Measurements from ENCODE around the gene RIC3.
A peak's percentile ranks its signal among the peaks of the same experiment; 100 is the strongest.
"Not testable (repeated sequence)": the region's sequence is repeated elsewhere in the genome, so short reads cannot be mapped to it uniquely, and the experiment has no call there.

RIC3 gene

DNA sequence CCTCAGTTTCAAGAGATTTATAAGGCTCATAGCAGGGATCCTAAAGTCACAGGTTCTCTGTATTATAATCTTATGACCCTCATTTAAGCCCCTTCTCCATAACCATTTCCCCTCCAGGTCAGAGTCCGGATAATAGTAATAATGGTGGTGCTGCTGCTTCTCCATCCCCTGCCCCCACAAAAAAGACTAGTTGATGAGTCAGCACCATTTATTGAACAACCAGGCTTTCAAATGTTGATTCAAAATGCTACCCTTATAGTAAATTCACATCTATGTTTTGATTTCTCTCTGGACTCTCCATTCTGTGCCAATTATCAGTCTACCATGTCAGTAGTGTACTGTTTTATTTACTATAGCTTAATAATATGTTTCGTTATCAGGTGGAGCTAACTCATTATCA lies 17.6 kb upstream of the RIC3 start:
- no peak for DNase-seq

DNA sequence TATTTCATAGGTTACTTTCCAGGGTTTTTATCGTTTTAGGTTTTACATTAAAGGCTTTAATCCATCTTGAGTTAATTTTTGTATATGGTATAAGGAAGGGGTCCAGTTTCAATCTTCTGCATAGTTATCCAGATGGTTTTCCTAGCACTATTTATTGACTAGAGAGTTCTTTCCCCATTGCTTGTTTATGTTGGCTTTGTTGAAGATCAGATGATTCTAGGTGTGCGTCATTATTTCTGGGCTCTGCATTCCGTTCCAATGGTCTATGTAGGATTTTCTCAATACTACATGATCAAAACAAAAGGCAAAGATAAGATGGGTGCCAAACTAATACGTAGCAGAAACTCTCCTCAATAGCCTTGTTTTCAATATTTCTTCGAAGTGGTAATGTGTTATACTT lies 14.3 kb upstream of the RIC3 start:
- no peak for DNase-seq

DNA sequence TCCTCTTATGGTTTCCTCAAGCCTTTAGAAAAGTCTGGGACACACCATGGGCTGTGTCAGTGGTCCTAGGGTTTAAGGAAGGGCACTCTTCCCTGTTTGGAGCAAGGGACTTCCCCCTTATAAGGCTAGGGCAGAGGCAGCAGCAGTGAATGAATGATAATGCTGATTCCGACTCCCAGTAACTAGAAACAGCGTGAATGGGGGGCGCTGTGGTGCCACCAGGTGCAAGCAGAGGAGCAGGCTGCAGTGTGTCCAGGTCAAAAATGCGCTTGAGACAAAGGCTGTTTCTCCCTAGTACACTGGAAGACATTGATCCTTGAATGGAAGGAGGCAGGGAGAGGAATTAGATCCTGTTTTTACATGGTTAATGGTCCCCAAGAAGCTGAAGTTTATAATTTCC lies 11.6 kb upstream of the RIC3 start:
- no peak for DNase-seq

DNA sequence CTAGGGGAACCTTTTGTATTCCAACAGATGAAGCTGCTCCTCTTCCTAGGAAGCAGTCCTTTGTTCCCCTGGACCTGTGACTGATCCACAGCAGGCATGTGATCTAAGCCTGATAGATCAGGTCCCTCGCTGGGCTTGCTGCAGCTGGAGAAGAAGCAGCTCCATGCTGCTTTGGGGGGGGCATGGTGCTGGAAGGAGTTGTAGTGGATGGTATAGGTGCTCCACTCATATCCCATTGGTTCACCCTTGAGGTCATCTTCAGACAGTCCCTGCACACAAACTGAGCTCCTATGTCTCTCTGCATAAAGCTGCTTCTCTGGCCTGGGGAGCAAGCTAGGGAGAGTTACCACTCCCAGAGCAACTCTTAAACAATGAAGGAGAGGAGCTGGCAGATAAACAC lies 9.5 kb upstream of the RIC3 start:
- no peak for DNase-seq

DNA sequence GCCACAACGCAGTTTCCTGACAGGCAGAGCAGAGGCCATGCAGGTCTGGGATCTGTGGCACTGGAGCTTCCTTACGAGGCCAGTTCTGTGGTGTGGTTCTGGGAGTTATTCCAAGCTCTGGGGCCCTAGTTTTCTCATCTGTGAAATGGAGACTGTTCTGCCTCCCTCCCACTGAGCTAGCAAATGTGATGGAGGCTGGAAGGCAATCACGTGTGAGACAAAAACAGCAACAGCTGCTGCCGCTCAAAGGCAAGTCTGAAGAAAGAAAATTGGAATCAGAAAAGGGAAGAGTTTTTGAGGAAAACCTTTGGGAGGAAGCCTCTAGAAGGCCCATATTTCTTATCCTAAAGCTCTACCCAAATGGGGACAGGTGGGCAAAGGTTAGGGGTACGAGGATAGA lies 8.3 kb upstream of the RIC3 start:
- no peak for DNase-seq

DNA sequence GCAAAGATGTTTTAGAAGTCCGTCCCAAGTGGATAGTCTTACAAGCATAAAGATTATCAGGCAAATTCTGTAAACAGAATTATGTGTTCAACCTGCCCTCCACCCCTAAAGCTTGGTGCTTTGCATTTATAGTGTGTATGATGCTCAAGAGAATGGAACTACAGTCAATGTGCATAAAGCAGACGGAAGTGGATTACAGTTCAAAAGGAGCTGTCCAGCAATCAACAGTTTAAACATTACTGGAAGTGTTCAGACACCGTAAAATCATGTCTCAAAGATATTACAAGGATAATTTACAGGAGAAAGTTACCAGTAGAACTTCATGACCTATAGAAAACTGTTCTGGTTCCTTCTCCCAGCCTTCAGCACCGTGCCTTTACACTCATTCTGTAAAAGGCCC lies 1.0 kb downstream of the RIC3 start:
- DNase-seq = no peak

DNA sequence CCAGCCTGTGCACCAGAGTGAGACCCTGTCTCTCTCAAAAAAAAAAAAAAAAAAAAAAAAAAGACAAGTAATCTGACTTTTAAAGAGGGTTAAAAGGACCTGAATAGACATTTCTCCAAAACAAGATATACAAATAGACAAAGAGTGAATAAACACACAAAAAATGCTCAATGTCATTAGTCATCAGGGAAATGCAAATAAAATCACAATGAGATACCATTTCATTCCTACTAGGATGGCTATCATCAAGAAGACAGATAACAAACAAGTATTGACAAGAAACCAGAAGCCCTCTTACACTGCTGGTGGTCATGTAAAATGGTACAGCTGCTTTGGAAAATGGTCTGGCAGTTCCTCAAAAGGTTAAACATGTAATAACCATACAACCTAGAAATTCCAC lies 4.1 kb downstream of the RIC3 start:
- DNase-seq = no peak

DNA sequence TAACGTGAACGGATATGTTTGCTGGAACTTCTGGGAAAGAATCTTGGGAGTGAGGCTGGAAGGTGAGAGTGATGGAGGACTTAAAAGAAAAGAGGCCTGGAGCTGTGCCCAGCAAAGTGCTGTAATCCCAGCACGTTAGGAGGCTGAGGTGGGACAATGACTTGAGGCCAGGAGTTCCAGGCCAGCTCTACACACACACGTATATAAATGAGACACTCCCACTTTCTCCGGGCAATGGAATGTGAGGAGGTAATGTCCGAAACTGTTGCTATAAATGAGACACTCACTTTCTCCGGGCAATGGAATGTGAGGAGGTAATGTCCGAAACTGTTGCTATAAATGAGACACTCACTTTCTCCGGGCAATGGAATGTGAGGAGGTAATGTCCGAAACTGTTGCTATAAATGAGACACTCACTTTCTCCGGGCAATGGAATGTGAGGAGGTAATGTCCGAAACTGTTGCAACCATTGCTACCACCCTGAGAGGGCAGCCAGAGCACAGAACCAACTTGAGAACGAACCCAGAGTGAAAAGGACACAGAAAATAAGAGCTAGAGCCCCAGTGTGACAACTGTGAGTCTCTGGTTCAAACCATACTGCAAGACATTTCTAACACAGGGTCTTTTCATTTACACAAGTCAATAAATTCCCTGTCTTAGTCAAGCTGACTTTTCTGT lies 7.1 kb downstream of the RIC3 start:
- DNase-seq = not testable (repeated sequence)

DNA sequence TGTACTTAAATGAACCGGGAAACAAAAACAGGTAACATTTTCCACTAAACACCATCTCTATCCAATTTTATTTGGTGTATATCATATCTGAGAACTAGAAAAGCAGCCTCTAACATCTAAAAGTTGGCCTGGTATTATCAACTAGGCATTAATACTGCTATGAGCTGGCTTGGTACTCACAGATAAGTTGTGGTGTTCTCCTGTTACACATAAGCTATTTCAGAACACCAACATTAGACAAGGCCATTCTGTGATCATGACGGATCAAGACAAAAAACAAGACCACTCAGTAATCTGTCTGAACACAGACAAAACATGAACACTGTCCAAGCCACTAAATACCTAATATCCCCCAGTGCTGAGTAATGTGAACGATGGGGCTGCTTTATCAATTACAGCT lies 11.9 kb downstream of the RIC3 start:
- no peak for DNase-seq

DNA sequence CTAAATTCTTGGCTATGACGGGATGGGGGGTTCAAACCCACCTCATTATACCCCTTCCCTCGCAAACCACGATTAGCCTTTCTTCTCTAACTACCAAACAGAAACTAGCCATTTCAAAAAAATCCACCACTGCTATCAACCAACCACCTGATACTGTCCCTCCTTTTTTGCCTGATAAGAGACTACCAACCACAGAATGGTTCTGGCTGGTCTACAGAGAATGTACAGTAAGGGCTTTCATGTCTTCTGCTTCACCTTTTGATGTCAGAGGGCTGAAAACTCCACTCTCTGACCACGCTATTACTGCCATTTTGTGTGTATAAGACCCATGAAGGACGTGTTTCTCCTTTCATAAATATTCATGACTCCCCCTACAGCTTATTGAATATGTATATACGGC lies 19.1 kb downstream of the RIC3 start:
- no peak for DNase-seq

DNA sequence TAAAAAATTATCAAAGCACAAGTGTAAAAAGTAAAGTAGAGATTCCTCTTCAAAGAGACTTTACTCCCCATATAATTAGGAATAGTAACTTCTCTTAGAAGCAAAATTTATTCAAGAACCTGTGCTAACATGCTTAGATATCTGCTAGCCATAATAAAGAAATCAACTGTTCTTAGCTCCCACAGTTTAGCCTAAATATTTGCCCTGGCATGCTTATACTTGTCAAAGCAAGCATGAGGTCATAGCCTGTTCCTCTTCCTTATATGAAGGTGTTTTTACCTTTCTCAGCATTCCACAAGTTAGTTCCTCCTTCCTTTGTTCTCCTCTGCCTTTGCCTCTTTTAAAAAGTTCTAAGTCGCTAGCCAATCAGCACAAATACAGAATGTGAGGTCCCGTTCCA lies 30.3 kb downstream of the RIC3 start:
- no peak for DNase-seq

DNA sequence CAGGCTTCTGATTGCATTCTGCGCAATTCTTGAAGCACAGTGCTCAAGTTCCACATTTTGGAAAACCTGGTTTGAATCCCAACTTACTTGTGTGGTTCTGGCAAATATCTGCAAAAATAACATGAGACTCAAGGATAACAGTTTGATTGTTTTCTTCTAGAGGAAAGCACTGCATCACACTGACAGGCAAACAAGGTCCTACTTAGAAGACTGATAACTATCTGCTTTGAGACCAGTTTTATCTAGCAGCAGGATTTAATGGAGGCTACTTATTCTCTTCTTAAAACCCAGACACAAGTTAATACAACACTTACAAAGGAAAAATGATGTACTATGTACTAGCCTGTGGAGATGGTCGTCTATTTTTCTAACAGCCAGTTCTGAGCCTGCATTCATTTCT lies 41.4 kb downstream of the RIC3 start:
- DNase-seq = no peak

DNA sequence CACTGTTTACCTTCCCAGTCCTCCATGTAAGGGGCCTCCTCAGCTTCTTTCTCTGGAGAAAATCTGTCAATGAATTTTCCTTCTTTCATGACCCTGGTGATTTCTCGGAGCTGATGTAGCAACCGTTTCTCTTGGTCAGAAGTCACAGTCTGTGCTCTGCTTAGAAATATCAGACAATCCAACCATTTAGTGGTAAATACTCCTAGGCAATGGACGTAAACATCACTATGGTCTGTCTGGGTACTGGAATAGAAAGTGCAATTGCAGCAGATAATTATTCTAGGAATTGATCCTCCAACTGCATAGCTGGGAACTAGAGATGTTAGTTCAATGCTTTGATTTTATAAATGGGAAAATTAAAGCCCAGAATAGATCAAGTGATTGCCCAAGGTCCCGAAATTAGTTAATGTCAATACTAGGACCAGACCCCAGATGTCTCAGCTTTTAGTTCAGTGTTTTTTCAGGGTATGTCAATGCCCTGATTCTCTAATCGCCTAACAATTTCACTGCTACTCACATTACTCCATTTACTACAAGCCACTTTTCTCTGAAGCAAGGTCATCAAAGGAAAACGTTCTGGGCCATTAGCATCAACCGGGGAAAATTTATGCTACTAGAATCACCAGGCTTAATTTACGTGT lies 42.1 kb downstream of the RIC3 start:
- DNase-seq = no peak

DNA sequence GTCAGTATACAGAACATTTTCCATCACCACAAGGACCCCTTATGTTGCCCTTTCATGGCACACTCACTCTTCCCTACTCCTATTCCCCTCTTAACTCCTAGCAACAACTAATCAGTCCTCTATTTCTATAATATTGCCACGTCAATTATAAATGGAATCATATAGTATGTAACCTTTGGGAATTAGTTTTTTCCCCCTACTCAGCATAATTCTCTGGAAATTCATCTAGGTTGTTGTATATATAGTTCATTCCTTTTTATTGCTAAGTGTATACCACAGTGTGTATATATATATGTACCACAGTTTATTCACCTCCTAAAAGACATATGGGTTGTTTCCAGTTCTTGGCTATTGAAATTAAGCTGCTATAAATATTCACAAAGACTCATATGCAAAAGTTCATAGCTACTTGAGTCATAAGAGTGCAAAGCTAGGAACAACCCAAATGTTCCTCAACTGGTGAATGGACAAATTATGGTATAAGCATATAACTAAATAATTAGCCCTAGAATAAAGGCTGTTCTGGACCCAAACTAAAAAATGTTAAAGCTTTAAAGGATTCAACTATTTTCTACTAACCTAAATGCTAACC lies 46.6 kb downstream of the RIC3 start:
- no peak for DNase-seq

DNA sequence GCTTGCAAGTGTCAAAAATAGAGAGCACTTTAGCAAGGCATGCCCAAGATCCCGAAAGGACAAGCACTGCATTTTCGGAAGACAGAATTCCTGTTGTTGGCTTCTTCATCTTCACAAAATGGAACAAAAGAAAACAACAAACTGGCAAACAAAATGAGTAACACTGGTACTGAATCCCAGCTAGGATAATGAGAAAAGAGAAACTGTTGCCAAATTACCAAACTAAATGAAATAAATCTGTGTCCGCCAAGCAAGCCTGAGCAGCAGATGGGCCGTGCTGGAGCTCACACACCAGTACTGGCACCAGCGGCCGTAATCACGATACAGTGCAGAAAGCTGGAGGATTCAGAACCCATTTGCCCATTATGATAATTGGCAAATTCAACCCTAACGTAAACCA lies 57.2 kb downstream of the RIC3 start:
- DNase-seq = no peak

DNA sequence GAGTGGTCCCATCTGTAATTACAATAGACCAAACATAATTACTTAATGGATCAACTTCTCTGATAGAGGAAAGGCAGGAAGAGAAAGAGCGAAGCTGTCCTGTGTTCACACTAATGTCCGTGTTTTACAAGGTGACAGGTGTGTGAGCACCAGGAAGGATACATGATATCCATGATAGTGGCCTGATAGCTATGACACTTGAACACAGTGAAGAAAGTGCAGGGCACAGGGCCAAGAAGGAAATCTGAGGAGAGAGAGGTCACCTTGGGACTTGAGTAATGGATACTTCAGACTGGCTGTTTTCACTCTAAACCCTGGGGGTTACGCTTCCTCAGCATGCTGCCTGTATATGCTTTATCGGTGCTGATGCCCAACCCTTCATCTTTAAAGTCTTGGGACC lies 58.4 kb downstream of the RIC3 start:
- DNase-seq = peak in 2 of 3 experiments; percentile 27 to 89

DNA sequence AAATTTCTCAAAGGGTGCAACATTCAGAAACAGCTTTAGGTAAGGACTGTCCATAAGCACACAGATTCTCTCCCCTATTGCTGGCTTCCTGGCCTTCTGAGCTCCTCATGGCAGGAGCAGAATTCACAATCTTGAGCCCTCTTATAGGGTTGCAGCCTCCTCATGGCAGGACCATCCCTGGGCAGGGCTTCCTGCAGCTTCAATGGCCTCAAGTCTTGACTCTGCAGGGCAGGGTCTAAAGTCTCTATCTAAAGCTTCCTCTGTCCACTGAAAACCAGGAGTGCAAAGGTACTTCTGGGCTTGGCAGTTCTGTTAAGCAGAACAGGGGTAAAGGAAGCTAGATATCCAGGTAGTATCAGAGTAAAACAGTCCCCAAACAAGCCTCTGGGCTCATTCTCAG lies 59.1 kb downstream of the RIC3 start:
- no peak for DNase-seq

DNA sequence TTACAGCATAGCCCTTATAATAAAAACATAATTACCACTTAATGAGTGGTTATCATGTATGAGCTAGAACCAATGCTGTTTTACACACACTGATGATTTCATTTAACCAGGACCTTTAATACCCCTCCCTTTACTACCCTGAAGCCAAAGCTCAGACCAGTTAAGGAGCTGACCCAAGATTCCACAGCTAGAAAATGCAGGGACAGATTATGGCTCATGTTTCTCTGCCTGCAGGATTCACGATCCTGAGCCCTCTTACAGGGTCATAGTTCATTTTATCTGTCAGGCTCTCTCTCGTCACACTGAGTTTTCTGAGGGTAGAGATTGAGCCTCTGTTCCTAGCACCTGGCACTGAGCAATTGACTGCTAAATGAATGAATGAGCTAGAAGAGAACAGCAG lies 60.4 kb downstream of the RIC3 start:
- DNase-seq = no peak

DNA sequence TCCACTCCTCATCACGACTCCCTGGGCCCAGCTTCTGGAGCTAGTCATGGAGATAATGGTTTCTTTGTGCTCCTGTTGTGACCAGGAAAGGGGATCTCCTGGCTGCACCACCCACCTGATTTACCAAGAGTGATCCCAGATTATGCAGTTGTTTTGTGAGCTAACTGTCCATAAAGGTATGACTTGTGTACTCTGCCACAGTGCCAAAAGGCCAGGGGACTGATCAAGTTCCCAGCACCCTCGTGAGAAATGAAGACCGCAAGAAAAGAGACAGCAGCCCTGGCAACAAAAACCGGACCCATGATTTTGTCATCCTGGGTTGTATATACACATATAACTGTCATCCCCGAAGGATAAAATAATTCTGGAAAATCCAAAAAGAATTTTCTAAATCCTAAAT lies 61.2 kb downstream of the RIC3 start:
- DNase-seq = no peak

DNA sequence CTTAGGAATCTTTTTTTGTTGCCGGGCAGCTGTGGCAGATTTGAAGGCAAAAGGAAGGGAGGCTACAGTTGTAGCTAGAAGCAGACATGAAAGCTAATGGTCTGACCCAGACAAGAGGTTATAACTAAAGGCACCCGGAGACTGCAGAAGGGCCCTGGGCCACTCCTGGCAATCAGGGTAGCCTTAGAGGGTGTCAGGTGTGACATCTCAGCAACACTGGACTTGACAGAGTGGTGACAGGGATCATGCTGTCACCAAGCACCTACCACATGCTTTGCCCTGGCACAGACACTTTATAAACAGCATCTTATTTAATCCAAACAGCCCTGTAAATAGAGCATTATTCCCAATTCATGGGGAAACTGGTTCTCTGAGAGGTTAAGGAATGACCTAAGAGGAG lies 62.1 kb downstream of the RIC3 start:
- no peak for DNase-seq

DNA sequence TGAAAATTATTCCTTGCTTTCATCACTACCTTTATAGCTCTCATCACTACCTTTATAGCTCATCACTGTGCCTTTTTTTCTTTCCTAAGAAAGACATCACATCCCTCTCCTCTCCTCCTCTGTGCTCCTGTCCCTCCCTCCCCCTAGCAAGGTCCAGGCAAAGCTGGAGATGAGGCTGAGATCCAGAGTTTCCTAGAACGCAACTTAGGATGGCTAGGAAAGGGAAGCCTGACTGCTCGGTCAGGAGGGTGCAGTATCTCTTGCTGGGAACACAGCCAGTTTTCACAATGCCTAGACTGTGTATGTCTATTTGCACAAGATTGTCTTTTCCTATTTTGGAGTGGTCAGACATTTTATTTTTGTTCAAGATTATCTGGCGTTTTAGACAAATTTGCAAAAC lies 63.2 kb downstream of the RIC3 start:
- no peak for DNase-seq

DNA sequence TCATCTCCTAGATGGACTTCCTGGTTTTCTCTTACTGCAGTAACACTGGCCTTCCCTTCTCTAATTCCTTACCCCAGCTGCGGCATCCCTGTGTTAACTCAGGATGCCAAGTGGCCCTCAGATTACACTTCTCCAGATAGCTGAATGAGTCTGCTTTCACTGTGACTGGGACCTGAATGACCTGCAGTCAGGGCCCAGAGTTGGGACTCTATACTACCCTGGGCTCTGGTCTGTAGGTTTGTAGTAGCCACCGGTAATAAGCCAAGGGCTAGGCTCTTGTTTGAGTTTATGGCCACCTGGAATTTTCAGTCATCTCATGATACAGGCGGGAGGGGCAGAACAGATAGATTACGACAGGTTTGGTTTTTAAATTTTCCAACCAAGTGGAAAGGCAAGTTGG lies 63.7 kb downstream of the RIC3 start:
- DNase-seq = no peak

DNA sequence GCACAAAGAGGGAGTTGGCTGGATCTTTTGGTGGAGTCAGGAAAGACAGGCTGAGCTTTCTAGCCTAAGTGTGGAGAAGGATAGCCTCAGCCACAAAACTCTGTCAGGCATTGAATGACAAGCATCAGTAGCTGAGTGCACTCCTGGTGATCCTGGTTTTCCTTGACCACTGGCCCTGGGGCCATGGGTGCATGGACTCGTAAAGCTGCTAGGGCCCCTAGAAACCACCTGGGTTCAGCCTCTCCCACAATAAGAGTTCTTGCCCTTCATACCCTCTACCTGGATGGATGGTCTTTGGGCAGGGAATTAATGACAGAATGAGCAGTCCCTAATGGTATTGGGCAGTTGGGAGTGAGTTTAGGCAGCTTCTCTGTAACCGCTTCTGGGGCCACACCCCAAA lies 64.9 kb downstream of the RIC3 start:
- DNase-seq = no peak

DNA sequence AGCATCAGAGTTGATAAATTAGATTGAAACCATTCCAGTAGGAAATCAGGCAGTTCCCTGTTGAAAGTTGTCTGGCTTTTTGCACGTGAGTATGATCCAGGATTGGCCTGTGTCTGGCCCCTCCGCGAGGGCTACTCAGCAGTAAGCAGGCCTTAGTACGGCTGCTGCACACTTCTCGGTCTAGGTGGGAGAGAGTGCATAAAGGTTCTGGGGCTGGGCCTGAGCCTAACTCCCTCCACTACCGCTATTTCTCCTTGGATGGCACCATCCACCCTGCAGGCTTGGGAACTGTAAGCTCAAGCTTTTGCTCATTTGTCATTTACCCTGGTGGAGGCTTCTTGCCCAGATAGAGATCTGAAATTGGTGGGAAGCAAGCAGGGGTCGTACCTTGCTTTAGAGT lies 65.9 kb downstream of the RIC3 start:
- DNase-seq = no peak
